ENCODE measurements around the gene MT1M.

Gene MT1M

DNA sequence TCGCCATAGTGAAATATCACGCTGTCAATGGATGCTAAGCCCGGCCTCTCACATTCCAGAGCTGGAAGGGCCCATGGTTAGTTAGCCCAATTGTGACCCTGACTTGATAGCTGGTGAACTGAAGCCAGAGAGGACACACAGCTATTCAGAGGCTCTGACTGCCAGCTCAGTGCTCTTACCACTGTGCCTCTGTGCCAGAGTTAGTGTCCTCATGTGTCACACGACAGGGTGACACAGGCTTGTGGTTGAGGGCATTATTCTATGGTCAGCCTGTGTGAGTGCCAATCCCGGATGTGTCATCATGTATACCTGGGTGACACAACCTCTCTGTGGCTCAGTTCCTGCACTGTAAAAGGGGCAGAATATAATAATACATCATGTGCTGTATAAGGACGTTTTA is 47.4 kb downstream of the MT1M start:
- no peak for DNase-seq

DNA sequence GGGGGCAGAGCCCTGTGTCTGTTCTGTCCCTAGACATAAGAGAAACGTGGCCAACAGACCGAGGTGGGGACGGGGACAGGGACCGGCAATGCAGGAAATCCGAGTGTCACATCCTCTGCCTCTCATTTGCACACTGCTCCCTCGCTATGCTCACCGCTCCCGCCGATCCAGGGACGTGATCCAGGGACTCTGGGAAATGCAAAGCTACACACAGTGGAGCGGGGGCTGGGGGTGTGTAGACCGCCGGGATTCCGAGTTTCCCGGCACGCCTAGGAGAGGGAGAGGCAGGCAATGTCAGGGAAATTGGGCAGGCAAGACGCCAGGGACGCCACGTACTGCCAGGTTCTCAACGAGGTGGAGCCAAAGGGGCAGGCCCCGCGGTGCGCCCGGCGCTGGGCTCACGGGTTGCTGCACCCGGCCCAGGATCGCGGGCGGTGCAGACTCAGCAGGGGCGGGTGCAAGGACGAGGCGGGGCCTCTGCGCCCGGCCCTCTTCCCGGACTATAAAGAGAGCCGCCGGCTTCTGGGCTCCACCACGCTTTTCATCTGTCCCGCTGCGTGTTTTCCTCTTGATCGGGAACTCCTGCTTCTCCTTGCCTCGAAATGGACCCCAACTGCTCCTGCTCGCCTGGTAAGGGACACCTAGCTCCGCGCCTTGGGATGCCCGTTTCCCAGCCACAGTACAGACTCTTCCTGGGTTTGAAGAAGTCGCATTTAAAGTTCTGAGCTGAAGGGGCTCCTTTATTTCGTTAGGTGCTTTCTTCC is 49.7 kb downstream of the MT1M start, which contains the start of gene MT1X:
MT1X (plus strand) TSS at position 532 of the 764 bp plus-strand sequence; CDS start at position 603, 71 bp downstream.
- peak; percentile 81 for DNase-seq

DNA sequence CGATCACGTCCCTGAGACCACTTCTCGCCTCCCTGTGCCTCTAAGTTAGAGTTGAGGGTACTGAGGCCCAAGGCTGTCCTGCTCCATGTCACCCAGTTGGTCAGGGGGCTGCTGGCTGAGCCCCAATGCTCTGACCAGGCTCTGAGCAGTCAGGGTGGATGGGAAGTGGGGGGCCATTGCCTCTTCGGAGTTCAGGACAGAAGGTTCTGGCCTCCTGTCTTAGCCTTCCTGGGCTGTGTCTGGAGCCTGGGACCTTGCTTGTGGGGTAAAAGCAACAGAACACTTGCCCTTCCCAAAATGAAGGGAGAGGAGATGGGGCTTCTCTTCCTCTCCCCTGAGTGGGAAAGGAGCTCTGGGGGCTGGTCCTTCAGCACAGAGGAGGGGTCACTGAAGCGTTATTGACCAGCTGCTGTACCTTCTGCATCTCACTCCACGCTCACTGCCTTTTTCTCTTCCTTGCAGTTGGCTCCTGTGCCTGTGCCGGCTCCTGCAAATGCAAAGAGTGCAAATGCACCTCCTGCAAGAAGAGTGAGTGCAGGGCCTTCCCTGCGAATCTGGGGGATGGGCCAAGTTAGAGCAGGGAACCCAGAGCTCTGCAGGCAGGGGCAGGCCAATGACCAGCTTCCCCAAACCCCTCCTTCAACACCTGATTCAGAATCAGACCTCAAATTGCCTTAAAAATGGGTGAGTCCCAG is 50.4 kb downstream of the MT1M start:
- DNase-seq, result no peak
